ENCODE measurements around the gene CEP170. TPM values are rescaled to one million over a fixed set of nuclear protein-coding genes. Genes with fewer than 3 reads are reported as not detected.

CEP170 gene
- total and polyA plus RNA-seq, 2 experiments from 2014 or later: 45.9 to 76.9 TPM

DNA sequence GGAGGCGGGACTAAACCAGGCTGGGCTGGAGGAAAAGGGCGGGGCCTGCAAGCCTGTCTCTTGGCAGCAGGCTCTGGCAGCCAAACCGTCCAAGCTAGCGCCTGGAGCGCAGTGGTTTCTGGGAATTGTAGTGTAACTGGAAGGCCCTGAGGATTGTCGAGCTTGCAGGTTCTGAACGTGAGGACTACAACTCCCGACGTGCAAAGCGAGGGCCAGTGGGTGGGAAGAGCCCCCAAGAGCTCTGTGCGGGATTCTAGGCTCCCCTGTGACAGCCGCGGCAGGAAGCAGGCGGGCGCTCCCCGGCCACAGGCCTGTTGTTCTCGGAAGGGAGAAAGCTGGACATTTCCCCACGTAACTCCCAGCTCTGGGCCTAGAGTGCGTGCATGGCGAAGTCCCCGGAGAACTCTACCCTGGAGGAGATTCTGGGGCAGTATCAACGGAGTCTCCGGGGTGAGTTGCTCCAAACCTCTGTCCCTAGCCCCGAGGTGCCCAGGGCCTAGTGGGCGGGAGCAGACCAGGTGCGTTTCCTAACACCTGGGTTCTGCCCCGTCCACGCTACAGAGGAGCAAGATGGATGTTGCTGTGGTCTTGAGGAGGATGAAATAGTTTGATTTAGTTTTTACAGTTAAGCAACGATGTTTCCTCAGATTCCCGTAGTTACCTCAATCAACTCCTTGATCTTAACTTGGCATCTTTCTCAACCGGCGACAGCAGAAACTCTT lies 871 bp upstream of the CEP170 start, which contains the start of gene SDCCAG8:
SDCCAG8 (plus strand) TSS at position 251 of the 722 bp plus-strand sequence; CDS start at position 384, 133 bp downstream.
- Histone ChIP-seq H3K27me3 (no peaks in the 10 kb centered on the region), H3K4me1 (ENCODE audit: low read depth) (peaks cover 31% of the 10 kb centered on the region), H3K27ac (peak within 1 kb of the TSS; percentile 86), H3K4me3 (peak within 1 kb of the TSS; percentile 92), H3K36me3 (no peaks in the 10 kb centered on the region), H3K9me3 (ENCODE audit: low read depth) (no peaks in the 10 kb centered on the region)
- TF ChIP-seq, protein P1, sequence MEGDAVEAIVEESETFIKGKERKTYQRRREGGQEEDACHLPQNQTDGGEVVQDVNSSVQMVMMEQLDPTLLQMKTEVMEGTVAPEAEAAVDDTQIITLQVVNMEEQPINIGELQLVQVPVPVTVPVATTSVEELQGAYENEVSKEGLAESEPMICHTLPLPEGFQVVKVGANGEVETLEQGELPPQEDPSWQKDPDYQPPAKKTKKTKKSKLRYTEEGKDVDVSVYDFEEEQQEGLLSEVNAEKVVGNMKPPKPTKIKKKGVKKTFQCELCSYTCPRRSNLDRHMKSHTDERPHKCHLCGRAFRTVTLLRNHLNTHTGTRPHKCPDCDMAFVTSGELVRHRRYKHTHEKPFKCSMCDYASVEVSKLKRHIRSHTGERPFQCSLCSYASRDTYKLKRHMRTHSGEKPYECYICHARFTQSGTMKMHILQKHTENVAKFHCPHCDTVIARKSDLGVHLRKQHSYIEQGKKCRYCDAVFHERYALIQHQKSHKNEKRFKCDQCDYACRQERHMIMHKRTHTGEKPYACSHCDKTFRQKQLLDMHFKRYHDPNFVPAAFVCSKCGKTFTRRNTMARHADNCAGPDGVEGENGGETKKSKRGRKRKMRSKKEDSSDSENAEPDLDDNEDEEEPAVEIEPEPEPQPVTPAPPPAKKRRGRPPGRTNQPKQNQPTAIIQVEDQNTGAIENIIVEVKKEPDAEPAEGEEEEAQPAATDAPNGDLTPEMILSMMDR (IDR thresholded peaks at IDR 0.05; ENCODE audit: low read depth, low read length): no peak
- DNase-seq (ENCODE audit: low read depth in 1 of 2, low spot score in 1 of 2): peak; percentile 100

DNA sequence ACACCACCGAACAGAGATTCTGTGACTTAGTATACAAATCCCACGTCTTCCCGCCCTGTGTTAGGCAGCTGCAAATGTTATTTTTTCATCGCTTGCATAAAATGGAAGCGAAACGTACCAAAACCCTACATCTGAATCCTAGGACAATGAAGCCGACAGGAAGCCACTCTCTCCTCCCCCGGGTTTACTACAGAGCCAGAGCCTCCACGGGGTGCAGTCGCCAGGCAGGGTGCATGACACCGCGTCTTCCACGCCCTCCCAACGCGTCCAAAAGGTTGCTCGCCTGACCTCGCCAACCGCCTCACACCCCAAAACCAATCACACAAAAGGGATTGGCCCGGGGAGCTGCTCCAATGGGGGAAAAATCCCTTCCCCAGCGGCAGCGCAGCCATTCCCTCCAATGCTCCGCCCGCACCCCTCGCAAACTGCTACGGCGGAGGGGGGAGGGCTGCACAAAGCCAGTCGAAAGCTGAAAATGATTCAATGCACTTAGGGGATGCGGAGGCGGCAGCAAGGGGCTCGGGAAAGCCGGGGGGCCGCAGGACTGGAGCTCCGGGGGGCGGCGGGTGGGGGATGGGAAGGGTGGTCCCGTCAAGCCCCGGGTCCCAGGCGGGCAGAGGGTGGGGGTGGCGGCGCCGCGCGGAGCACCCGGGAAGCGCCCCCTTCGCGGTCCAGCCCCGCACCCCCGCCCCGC lies 701 bp downstream of the CEP170 start:
- Histone ChIP-seq H3K27ac (peak overlapping the region; percentile 86), H3K36me3 (no peaks in the 10 kb centered on the region), H3K4me3 (peak overlapping the region; percentile 92), H3K27me3 (no peaks in the 10 kb centered on the region), H3K4me1 (ENCODE audit: low read depth) (peaks cover 31% of the 10 kb centered on the region), H3K9me3 (ENCODE audit: low read depth) (no peaks in the 10 kb centered on the region)
- TF ChIP-seq, protein P1 (IDR thresholded peaks at IDR 0.05; ENCODE audit: low read depth, low read length): no peak
- peak; percentile 73 to 75 for DNase-seq (ENCODE audit: low read depth in 1 of 2, low spot score in 1 of 2)

DNA sequence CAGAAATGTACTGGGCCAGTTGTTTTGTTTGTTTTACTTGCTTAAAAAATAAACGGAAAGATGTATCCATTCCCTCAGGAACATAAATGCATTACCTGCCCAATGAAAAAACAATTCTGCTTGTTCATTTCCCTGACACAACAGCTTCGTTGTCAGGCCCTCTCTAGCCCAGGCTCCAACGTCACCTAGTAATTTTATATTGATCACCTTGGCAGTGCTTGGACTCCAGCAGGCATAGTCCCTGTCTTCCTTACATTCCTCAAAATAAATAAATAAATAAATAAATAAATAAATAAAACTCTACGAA lies 1.2 kb downstream of the CEP170 start:
- H3K4me3 ChIP-seq: peak overlapping the region; percentile 92
- no peaks in the 10 kb centered on the region for H3K9me3 ChIP-seq (ENCODE audit: low read depth)
- H3K27ac ChIP-seq: peak overlapping the region; percentile 86
- TF ChIP-seq, protein P1 (IDR thresholded peaks at IDR 0.05; ENCODE audit: low read depth, low read length): no peak
- DNase-seq (ENCODE audit: low read depth in 1 of 2, low spot score in 1 of 2): peak in 1 of 2 donors; percentile 8
- peaks cover 31% of the 10 kb centered on the region for H3K4me1 ChIP-seq (ENCODE audit: low read depth)
- no peaks in the 10 kb centered on the region for H3K36me3 ChIP-seq
- H3K27me3 ChIP-seq: no peaks in the 10 kb centered on the region

DNA sequence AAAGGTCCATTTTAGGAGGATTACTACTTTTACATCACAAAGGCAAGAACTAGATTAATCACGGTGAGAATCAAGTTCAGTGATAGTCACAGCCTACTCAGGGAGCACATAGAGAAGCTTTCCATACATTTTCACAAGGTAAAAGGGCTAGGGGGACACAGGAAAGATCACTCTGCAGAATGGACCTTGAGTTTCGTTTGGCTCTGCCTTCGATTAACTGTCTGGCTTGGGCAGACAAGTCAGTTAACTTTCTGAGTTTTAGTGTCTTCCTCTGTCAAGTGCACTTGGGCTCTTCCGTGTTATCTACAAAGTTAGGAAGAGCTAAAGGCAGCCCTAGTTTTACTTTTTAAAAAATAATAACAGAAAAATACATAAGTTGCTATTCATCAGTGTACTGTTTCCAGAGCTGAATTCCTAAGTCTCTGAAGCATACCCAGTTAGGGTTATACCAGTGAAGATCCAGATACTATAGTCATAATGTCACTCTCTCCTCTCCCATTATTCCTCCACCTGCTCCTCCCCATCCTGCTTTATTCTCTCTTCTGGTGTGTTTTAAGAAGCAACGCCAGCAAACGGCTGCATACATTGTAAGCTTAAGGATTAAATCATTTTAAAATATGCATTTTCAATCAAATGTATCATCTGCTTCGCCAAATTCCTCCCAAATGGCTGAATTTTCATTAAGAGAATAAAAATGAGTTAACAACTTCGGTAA lies 1.7 kb downstream of the CEP170 start:
- DNase-seq (ENCODE audit: low read depth in 1 of 2, low spot score in 1 of 2): no peak
- no peaks in the 10 kb centered on the region for H3K9me3 ChIP-seq (ENCODE audit: low read depth)
- H3K27ac ChIP-seq: peak overlapping the region; percentile 86
- no peaks in the 10 kb centered on the region for H3K27me3 ChIP-seq
- peak overlapping the region; percentile 92 for H3K4me3 ChIP-seq
- H3K4me1 ChIP-seq (ENCODE audit: low read depth): peaks cover 31% of the 10 kb centered on the region
- no peaks in the 10 kb centered on the region for H3K36me3 ChIP-seq
- TF ChIP-seq, protein P1 (IDR thresholded peaks at IDR 0.05; ENCODE audit: low read depth, low read length): no peak

DNA sequence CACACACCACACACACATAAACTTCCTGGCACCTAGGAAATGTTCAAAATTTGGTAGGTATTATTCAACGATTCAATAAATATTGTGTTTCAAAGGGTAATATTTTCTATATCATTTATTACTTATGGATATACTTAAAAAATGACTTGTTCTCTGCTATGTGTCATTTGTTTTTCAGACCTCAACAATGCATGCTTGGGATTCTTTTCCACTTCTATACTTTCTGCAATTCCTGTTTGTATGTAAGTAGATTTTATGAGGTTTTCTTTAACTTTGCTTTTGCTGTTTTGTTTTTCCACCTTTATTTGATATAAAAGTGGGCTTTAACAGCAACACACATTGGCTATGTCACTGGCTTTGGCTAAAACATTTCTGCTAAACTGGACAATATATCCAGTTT lies 3.5 kb downstream of the CEP170 start:
- Histone ChIP-seq H3K9me3 (ENCODE audit: low read depth) (no peaks in the 10 kb centered on the region), H3K27ac (no peak overlapping the region), H3K36me3 (no peaks in the 10 kb centered on the region), H3K4me3 (no peak overlapping the region), H3K27me3 (no peaks in the 10 kb centered on the region), H3K4me1 (ENCODE audit: low read depth) (peaks cover 24% of the 10 kb centered on the region)
- TF ChIP-seq, protein P1 (IDR thresholded peaks at IDR 0.05; ENCODE audit: low read depth, low read length): no peak
- DNase-seq (ENCODE audit: low read depth in 1 of 2, low spot score in 1 of 2): no peak

Data from cardiac muscle cell (in vitro differentiated cells and primary cell).